ENCODE data around the gene ZNF311.
"Not testable (repeated sequence)": the region's sequence is repeated elsewhere in the genome, so short reads cannot be mapped to it uniquely, and the experiment has no call there.

ZNF311 gene

DNA sequence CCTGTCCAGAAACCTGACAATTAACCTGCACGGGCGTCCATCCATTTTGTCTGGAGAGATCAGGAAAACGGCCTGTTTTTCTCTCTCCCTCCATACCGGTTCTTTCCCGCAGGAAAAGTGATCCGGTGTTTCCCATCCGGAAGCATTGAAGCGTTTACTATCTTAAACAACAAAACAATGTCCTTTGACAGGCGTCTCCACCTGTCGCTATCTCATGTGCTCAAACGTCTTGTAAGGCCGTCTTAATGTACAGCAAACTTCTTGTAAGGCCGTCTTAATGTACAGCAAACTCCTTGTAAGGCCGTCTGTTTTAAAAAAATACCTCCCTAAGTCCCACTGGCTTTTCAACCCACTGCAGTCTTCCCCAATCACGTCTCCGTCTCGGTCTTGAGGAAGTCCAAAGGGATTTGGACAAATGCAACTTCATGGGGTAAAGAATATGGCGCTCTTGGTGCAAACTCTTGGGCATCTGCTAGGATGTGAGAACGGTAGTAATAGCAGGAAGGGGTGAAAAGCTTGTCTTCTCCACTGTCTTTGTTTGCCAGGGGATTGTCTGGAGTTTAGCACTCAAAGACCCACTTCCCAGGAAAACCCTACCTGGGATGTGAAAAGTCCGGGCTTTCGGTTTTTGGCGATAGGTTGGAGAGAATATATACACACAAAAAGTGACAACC, 51.4 kb downstream of the ZNF311 start:
- peak; percentile 20 for DNase-seq (ENCODE audit: low spot score)

DNA sequence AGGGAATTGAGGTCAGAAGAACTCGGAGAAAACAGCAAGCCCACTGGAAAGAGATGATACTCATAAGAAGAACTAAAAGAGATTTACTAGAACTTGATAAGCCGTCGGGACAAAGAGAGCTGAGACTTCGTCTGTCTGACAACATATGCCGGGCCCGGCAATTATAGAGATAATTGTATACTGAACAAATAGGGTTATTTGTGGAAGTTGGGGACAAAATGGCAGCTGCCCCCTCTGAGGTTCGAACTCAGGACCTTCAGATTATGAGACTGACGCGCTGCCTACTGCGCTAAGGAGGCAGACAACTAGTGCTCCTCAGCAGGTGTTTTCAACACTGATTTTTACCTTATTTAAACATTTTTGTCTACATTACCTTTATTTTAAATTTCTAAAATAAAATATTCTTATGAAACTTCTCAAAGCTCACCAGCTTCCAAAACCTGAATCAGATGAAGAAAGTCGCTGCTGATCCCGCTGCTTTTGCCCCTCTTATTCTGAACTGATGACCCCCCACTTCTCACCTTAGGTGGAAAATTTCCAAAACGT, 52.0 kb downstream of the ZNF311 start:
- peak; percentile 61 for DNase-seq (ENCODE audit: low spot score)

DNA sequence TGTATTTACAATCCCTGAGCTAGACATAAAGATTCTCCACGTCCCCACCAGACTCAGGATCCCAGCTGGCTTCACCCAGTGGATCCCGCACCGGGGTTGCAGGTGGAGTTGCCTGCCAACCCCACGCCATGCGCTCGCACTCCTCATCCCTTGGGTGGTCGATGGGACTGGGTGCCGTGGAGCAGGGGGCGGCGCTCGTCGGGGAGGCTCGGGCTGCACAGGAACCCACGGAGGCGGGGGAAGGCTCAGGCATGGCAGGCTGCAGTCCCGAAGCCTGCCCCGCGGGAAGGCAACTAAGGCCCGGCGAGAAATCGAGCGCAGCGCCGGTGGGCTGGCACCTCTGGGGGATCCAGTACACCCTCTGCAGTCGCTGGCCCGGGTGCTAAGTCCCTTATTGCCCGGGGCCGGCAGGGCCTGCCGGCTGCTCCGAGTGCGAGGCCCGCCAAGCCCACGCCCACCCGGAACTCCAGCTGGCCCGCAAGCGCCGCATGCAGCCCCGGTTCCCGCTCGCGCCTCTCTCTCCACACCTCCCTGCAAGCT, 55.4 kb downstream of the ZNF311 start:
- not testable (repeated sequence) for DNase-seq (ENCODE audit: low spot score)

DNA sequence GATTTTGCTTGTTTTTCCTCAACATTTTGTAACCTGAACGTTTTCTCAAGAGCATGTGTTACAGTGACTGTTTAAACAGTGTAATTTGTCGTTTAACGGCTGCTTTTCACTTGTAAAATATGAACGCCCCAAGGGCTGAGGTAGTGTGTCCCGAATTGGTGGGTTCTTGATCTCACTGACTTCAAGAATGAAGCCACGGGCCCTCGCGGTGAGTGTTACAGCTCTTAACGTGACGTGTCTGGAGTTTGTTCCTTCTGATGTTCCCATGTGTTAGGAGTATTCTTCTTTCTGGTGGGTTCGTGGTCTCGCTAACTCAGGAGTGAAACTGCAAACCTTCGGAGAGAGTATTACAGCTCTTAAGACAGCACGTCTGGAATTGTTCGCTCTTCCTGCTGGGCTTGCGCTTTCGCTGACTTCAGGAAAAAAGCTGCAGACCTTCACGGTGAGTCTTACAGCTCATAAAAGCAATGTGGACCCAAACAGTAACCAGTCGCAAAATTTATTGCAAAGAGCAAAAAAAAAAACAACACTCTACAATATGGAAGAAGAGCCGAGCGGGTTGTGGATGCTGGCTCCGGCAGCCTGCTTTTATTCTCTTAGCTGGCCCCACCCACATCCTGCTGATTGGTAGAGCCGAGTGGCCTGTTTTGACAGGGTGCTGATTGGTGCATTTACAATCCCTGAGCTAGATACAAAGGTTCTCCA, 56.2 kb downstream of the ZNF311 start:
- no peak for DNase-seq (ENCODE audit: low spot score)

DNA sequence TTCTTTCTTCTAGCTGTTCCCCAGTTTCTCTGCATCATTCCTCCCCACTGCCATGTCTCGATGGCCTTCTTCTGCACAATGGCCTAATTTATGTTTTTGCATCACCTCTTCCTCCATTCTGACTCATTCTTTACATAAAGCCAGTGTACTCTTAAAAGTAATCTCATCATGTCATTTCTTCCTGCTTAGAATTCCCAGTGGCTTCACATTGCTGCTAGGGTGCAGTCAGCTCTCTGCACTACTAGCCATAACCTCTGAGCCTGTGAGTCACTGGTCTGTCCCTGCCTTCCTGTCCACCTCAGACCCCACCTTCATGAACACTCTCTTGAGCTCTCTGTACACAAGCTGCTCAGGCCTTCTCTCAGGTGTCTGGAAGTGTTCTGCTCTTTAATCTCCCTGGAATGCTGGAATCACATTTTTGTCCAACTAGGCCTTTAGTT, 57.3 kb downstream of the ZNF311 start:
- DNase-seq (ENCODE audit: low spot score): no peak

DNA sequence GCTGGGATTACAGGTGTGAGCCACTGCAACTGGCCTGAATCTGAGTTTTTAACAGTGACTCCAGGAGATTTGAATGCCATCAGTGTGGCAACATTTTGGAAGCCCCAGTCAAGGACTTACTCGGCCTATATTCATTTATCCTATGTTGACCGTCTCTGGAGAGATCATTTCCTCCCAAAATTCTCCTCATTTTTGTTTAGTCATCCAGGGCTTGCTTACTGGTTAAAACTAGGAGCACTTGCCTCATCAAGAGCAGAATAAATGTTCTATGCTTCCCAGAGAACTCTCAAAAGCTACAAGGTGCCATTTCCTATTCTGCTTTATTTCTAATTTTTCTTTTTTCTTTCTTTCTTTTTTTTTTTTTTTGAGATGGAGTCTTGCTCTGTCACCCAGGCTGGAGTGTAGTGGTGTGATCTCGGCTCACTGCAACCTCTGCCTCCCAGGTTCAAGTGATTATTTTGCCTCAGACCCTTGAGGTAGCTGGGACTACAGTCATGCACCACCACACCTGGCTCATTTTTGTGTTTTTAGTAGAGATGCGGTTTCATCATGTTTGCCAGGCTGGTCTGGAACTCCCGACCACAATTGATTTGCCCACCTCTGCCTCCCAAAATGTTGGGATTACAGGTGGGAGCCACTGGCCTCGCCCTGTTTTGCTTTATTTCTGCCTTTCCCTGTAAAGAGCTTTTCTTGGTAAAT, 57.9 kb downstream of the ZNF311 start:
- no peak for DNase-seq (ENCODE audit: low spot score)

DNA sequence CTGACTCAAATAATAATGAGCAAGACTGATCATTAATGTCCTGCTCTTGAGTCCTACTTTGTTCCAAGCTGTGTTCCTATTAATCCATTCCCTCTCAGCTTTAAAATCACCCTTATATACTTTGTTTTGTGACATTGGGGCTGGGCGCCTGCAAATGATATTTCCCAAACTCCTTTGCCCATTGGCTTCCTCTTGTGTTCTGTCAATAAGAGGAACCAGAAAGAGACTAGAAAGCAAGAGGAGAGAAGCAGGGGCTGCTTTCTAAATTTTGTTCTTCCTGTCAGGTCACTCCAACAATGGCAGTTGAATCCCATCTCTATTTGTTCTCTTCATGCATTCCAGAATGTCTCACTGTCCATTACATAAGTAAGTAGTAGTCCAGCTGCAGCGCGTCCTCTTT, 59.8 kb downstream of the ZNF311 start:
- no peak for DNase-seq (ENCODE audit: low spot score)
